Esophagus squamous epithelium (tissue), 5 donors: ENCODE results near the gene EIF2B4. TPM values are rescaled to one million over a fixed set of nuclear protein-coding genes. Genes with fewer than 3 reads are reported as not detected.

Source experiments
- DNase-seq: peaks from one replicate; lab custom pipeline; 2025; lab: John Stamatoyannopoulos, UW
- H3K27ac ChIP-seq, 4 donors: fragments of 200-600 bp; sonication (generic); one replicate each; pipeline ENCODE4 v1.5.1; 2016 to 2019; ENCODE audit warnings: mild to moderate bottlenecking in 1 of 4
- H3K27me3 ChIP-seq, 4 donors: fragments of 200-600 bp; sonication (generic); 1 replicate in 3 of 4; 2 replicates in 1 of 4; pipeline versions ENCODE4 v1.5.1 to v1.6.0; 2017 to 2021; ENCODE audit warnings: antibody characterized with exemption in 1 of 4
- H3K36me3 ChIP-seq, 3 donors: fragments of 200-600 bp; sonication (generic); one replicate each; pipeline ENCODE4 v1.5.1; 2016 to 2019
- H3K4me1 ChIP-seq, 3 donors: fragments of 200-600 bp; sonication (generic); one replicate each; pipeline ENCODE4 v1.5.1; 2017 to 2019
- H3K4me3 ChIP-seq, 4 donors: fragments of 200-600 bp; sonication (generic); 1 replicate in 3 of 4; 2 replicates in 1 of 4; pipeline ENCODE4 v1.5.1; 2016 to 2019; ENCODE audit warnings: mild to moderate bottlenecking in 2 of 4, moderate library complexity in 1 of 4
- H3K9me3 ChIP-seq, 3 donors: fragments of 200-600 bp; sonication (generic); one replicate each; pipeline ENCODE4 v1.5.1; 2016 to 2019
- CTCF ChIP-seq, 6 experiments: fragments of 450-650 bp in 4 of 6; fragments of 200-600 bp in 2 of 6; sonication (generic) in 2 of 6; IDR thresholded peaks; one replicate each; pipeline ENCODE4 v1.5.1; 2016 to 2019; ENCODE audit warnings: antibody characterized with exemption in 6 of 6, mild to moderate bottlenecking in 4 of 6, moderate library complexity in 4 of 6
- POLR2A ChIP-seq, 4 donors: fragments of 450-650 bp; IDR thresholded peaks; one replicate each; pipeline ENCODE4 v1.6.1; 2017; ENCODE audit warnings: antibody characterized with exemption in 4 of 4, mild to moderate bottlenecking in 4 of 4, moderate library complexity in 3 of 4
- WGBS, 2 donors: methylation state at CpG; one replicate each; pipeline ENCODE4 v1.1.5; 2018; 5-methylcytosine and 5-hydroxymethylcytosine counted together
- intact Hi-C: fragments of 100-400 bp; cut with DNase I; formaldehyde crosslinking; loops from one replicate; pipeline ENCODE4 v1.15.0; 2022
- total RNA-seq, 4 donors: library from RNA; depleted of rRNA; stranded (reverse); fragments of >200 nt; gene quantifications; one replicate each; pipeline ENCODE4 v1.1.0, GENCODE V29; 2016
- donor health status: DM: yes; HTN: yes; CAD: no.

Gene EIF2B4
- total RNA-seq, 4 donors from 2014 or later = 30.4 to 44.3 (median 38.3) TPM

- WGBS, 2 donors = 76 to 96% methylated on average over 5 to 7 of the region's 7 CpGs
- TF ChIP-seq POLR2A (IDR thresholded peaks at IDR 0.05) = no peak
- TF ChIP-seq CTCF (IDR thresholded peaks at IDR 0.05) = no peak
- Histone ChIP-seq H3K4me1 (no peaks in the 10 kb centered on the region), H3K27me3 (no peaks in the 10 kb centered on the region), H3K9me3 (no peaks in the 10 kb centered on the region), H3K4me3 (no peak overlapping the region), H3K36me3 (peaks cover 34 to 100% (median 45%) of the 10 kb centered on the region in 3 donors), H3K27ac (no peak overlapping the region)
- no peak for DNase-seq
- intact Hi-C loops = no loop called here
Observed at GRCh38 chr2:27336173-27336572, 34.0 kb downstream of the EIF2B4 start.

GRCh38 chr2:27335311-27335710 lies 34.8 kb downstream of the EIF2B4 start:
- Histone ChIP-seq H3K27me3 (no peaks in the 10 kb centered on the region), H3K9me3 (no peaks in the 10 kb centered on the region), H3K4me3 (no peak overlapping the region), H3K36me3 (peaks cover 34 to 100% (median 45%) of the 10 kb centered on the region in 3 donors), H3K27ac (no peak overlapping the region), H3K4me1 (no peaks in the 10 kb centered on the region)
- WGBS, 2 donors = 76 to 85% methylated on average over 2 to 3 of the region's 3 CpGs
- DNase-seq = no peak
- no peak for TF ChIP-seq CTCF (IDR thresholded peaks at IDR 0.05)
- TF ChIP-seq POLR2A (IDR thresholded peaks at IDR 0.05) = no peak
- intact Hi-C loops = no loop called here

GRCh38 chr2:27324720-27325119 lies 45.4 kb downstream of the EIF2B4 start:
- Histone ChIP-seq H3K9me3 (no peaks in the 10 kb centered on the region), H3K27me3 (no peaks in the 10 kb centered on the region), H3K4me3 (no peak overlapping the region), H3K36me3 (peaks cover 21 to 46% (median 25%) of the 10 kb centered on the region in 3 donors), H3K4me1 (peaks cover 16 to 35% (median 22%) of the 10 kb centered on the region in 3 donors), H3K27ac (no peak overlapping the region)
- no peak for TF ChIP-seq POLR2A (IDR thresholded peaks at IDR 0.05)
- TF ChIP-seq CTCF (IDR thresholded peaks at IDR 0.05) = no peak
- no peak for DNase-seq
- intact Hi-C loops = no loop called here
- 84 to 94% methylated on average over 4 to 5 of the region's 5 CpGs for WGBS, 2 donors

GRCh38 chr2:27323596-27324285 lies 46.4 kb downstream of the EIF2B4 start:
- WGBS, 2 donors = 8 to 21% methylated on average over 4 to 5 of the region's 5 CpGs
- peaks cover 14 to 37% (median 15%) of the 10 kb centered on the region in 3 donors for H3K36me3 ChIP-seq
- peak overlapping the region; percentile 92 to 98 (median 94) for H3K27ac ChIP-seq
- H3K9me3 ChIP-seq = no peaks in the 10 kb centered on the region
- DNase-seq = no peak
- peak overlapping the region; percentile 64 to 96 (median 79) for H3K4me3 ChIP-seq
- TF ChIP-seq CTCF (IDR thresholded peaks at IDR 0.05) = no peak
- no peaks in the 10 kb centered on the region for H3K27me3 ChIP-seq
- H3K4me1 ChIP-seq = peaks cover 16 to 35% (median 22%) of the 10 kb centered on the region in 3 donors
- intact Hi-C loops = no loop called here

- Histone ChIP-seq H3K36me3 (peaks cover 12 to 36% (median 12%) of the 10 kb centered on the region in 3 donors), H3K4me1 (peaks cover 16 to 35% (median 22%) of the 10 kb centered on the region in 3 donors), H3K27ac (peak within 1 kb of the TSS; percentile 92 to 98 (median 94)), H3K4me3 (peak within 1 kb of the TSS; percentile 64 to 96 (median 79)), H3K27me3 (no peaks in the 10 kb centered on the region), H3K9me3 (no peaks in the 10 kb centered on the region)
- peak; percentile 68 for DNase-seq
- 0 to 3% methylated on average over 18 to 19 of the region's 39 CpGs for WGBS, 2 donors
- intact Hi-C loops = no loop called here
- TF ChIP-seq POLR2A (IDR thresholded peaks at IDR 0.05) = peak in 3 of 4 donors; percentile 36 to 83 (median 61)
- no peak for TF ChIP-seq CTCF (IDR thresholded peaks at IDR 0.05)
Observed at GRCh38 chr2:27322766-27323595, 47.2 kb downstream of the EIF2B4 start, which contains the start of gene MPV17. Gene MPV17 (minus strand): TSS chr2:27323097. CDS start chr2:27322517, 580 bp downstream.
